GM21529 (cell line): Measurements from ENCODE around the gene TCP10L.
"Not testable (repeated sequence)": the region's sequence is repeated elsewhere in the genome, so short reads cannot be mapped to it uniquely, and the experiment has no call there.

Source experiments
- ATAC-seq: cut with Tn5 transposase; IDR thresholded peaks from one replicate; pipeline ENCODE4 v1.9.1; 2021; ENCODE audit not compliant: unreplicated experiment

TCP10L gene

GRCh38 chr21:32587120-32587519 lies 1.8 kb upstream of the TCP10L start:
- ATAC-seq = no peak

GRCh38 chr21:32585970-32586369 lies 647 bp upstream of the TCP10L start:
- ATAC-seq = no peak

GRCh38 chr21:32584472-32584871 lies 851 bp downstream of the TCP10L start:
- ATAC-seq = no peak

- ATAC-seq = no peak
Observed at GRCh38 chr21:32581732-32582131, 3.6 kb downstream of the TCP10L start.

- ATAC-seq = no peak
Observed at GRCh38 chr21:32580949-32581348, 4.4 kb downstream of the TCP10L start.

GRCh38 chr21:32578107-32578691 lies 7.1 kb downstream of the TCP10L start:
- ATAC-seq = no peak

GRCh38 chr21:32576011-32576410 lies 9.3 kb downstream of the TCP10L start:
- ATAC-seq = no peak

- no peak for ATAC-seq
Observed at GRCh38 chr21:32574946-32575925, 10.1 kb downstream of the TCP10L start.

GRCh38 chr21:32572574-32573420 lies 12.5 kb downstream of the TCP10L start:
- no peak for ATAC-seq

- ATAC-seq = no peak
Observed at GRCh38 chr21:32570456-32570855, 14.9 kb downstream of the TCP10L start.

- ATAC-seq = peak; percentile 88
Observed at GRCh38 chr21:32569261-32570230, 15.8 kb downstream of the TCP10L start.

GRCh38 chr21:32567626-32568025 lies 17.7 kb downstream of the TCP10L start:
- no peak for ATAC-seq

- no peak for ATAC-seq
Observed at GRCh38 chr21:32566741-32567389, 18.5 kb downstream of the TCP10L start.

GRCh38 chr21:32565856-32566465 lies 19.4 kb downstream of the TCP10L start:
- ATAC-seq = no peak

GRCh38 chr21:32562915-32563314 lies 22.4 kb downstream of the TCP10L start:
- no peak for ATAC-seq

GRCh38 chr21:32562426-32562825 lies 22.9 kb downstream of the TCP10L start:
- no peak for ATAC-seq

- ATAC-seq = not testable (repeated sequence)
Observed at GRCh38 chr21:32561476-32561875, 23.8 kb downstream of the TCP10L start.

GRCh38 chr21:32560896-32561295 lies 24.4 kb downstream of the TCP10L start:
- ATAC-seq = no peak

GRCh38 chr21:32559006-32559610 lies 26.2 kb downstream of the TCP10L start:
- no peak for ATAC-seq
